Osteocyte (in vitro differentiated cells): Measurements from ENCODE around the gene SNRPD2. TPM values are rescaled to one million over a fixed set of nuclear protein-coding genes. Genes with fewer than 3 reads are reported as not detected.

Experiments
- DNase-seq: peaks from one replicate; pipeline ENCODE4 v3.0.0; 2021; ENCODE audit warnings: mixed read lengths; ENCODE audit not compliant: unreplicated experiment; ENCODE audit errors: extremely low spot score
- H3K27ac Mint-ChIP-seq: one replicate; pipeline ENCODE4 v1.8.0; 2021; ENCODE audit warnings: mild to moderate bottlenecking, mixed read lengths; ENCODE audit not compliant: unreplicated experiment
- H3K27me3 Mint-ChIP-seq: one replicate; pipeline ENCODE4 v1.8.0; 2021; ENCODE audit warnings: mixed read lengths; ENCODE audit not compliant: unreplicated experiment
- H3K36me3 Mint-ChIP-seq: one replicate; pipeline ENCODE4 v1.8.0; 2021; ENCODE audit warnings: mixed read lengths; ENCODE audit not compliant: unreplicated experiment
- H3K4me1 Mint-ChIP-seq: one replicate; pipeline ENCODE4 v1.8.0; 2021; ENCODE audit warnings: mixed read lengths; ENCODE audit not compliant: unreplicated experiment
- H3K4me3 Mint-ChIP-seq: one replicate; pipeline ENCODE4 v1.8.0; 2021; ENCODE audit warnings: mild to moderate bottlenecking, moderate library complexity, mixed read lengths; ENCODE audit not compliant: unreplicated experiment
- H3K9me3 Mint-ChIP-seq: one replicate; pipeline ENCODE4 v1.8.0; 2021; ENCODE audit warnings: mixed read lengths; ENCODE audit not compliant: unreplicated experiment
- CTCF ChIP-seq: fragments of 200-600 bp; sonication (generic); IDR thresholded peaks from 2 replicates; pipeline ENCODE4 v1.5.0; 2021; ENCODE audit warnings: antibody characterized with exemption, mild to moderate bottlenecking, moderate library complexity
- long read RNA-seq: library from polyadenylated mRNA; unstranded; transcript quantifications from one replicate; pipeline ENCODE4 v2.0.0, GENCODE V29; 2021
- total RNA-seq: library from RNA; stranded (reverse); gene quantifications from 2 replicates; pipeline ENCODE4 v1.2.1, GENCODE V29; 2021

SNRPD2 gene
- total RNA-seq, result 366 and 397 TPM in 2 replicates
- long read RNA-seq, transcript SNRPD2-201 (3 exons, 901 nt), result major isoform, 34 of 37 reads
- long read RNA-seq, partial matches to known transcripts, result 3 of 37 reads
- long read RNA-seq, other reads (novel, unspliced or antisense), result 0 of 37 reads

GRCh38 chr19:45691516-45692186, at the start of gene SNRPD2:
TSS of gene SNRPD2 (minus strand) at chr19:45691953. CDS start at chr19:45691888, 65 bp downstream.
- H3K4me1 Mint-ChIP-seq, result peaks cover 20% of the 10 kb centered on the region
- peak within 1 kb of the TSS; percentile 98 for H3K27ac Mint-ChIP-seq
- TF ChIP-seq CTCF, result no peak
- DNase-seq, result peak; percentile 98
- H3K36me3 Mint-ChIP-seq, result peaks cover 15% of the 10 kb centered on the region
- peak within 1 kb of the TSS; percentile 97 for H3K4me3 Mint-ChIP-seq
- no peaks in the 10 kb centered on the region for H3K9me3 Mint-ChIP-seq
- no peaks in the 10 kb centered on the region for H3K27me3 Mint-ChIP-seq

GRCh38 chr19:45739498-45740439, 48.0 kb upstream of the SNRPD2 start:
- no peak for TF ChIP-seq CTCF
- no peak overlapping the region for H3K4me3 Mint-ChIP-seq
- peaks cover 3% of the 10 kb centered on the region for H3K27me3 Mint-ChIP-seq
- H3K9me3 Mint-ChIP-seq, result no peaks in the 10 kb centered on the region
- DNase-seq, result no peak
- no peaks in the 10 kb centered on the region for H3K4me1 Mint-ChIP-seq
- no peak overlapping the region for H3K27ac Mint-ChIP-seq
- H3K36me3 Mint-ChIP-seq, result no peaks in the 10 kb centered on the region

- no peaks in the 10 kb centered on the region for H3K9me3 Mint-ChIP-seq
- peaks cover 12% of the 10 kb centered on the region for H3K4me1 Mint-ChIP-seq
- H3K27me3 Mint-ChIP-seq, result no peaks in the 10 kb centered on the region
- H3K4me3 Mint-ChIP-seq, result no peak within 1 kb of the TSS
- no peak within 1 kb of the TSS for H3K27ac Mint-ChIP-seq
- DNase-seq, result no peak
- no peaks in the 10 kb centered on the region for H3K36me3 Mint-ChIP-seq
- no peak for TF ChIP-seq CTCF
Observed at GRCh38 chr19:45733160-45733810, 41.5 kb upstream of the SNRPD2 start, which contains the start of gene MEIOSIN. TSS of gene MEIOSIN (plus strand) at chr19:45733439. CDS start at chr19:45735377, 1,938 bp downstream.

GRCh38 chr19:45730368-45731288, 38.9 kb upstream of the SNRPD2 start, which contains the start of gene FBXO46:
TSS of gene FBXO46 (minus strand) at chr19:45730896. CDS start at chr19:45713495, 17,401 bp downstream.
- H3K4me1 Mint-ChIP-seq, result peaks cover 16% of the 10 kb centered on the region
- H3K27ac Mint-ChIP-seq, result peak within 1 kb of the TSS; percentile 78
- DNase-seq, result peak; percentile 99
- TF ChIP-seq CTCF, result no peak
- H3K4me3 Mint-ChIP-seq, result peak within 1 kb of the TSS; percentile 90
- no peaks in the 10 kb centered on the region for H3K9me3 Mint-ChIP-seq
- H3K36me3 Mint-ChIP-seq, result no peaks in the 10 kb centered on the region
- no peaks in the 10 kb centered on the region for H3K27me3 Mint-ChIP-seq
